NCI-H2196 treated with DMSO at 0.1 percent for 48 hours (cell line): Measurements from ENCODE around the gene WAC.
A peak's percentile ranks its signal among the peaks of the same experiment; 100 is the strongest.
"Not testable (repeated sequence)": the region's sequence is repeated elsewhere in the genome, so short reads cannot be mapped to it uniquely, and the experiment has no call there.

ENCODE experiments used
- DNase-seq: peaks from one replicate; lab custom pipeline; 2025; ENCODE audit not compliant: unreplicated experiment; lab: John Stamatoyannopoulos, UW

WAC gene, protein sequence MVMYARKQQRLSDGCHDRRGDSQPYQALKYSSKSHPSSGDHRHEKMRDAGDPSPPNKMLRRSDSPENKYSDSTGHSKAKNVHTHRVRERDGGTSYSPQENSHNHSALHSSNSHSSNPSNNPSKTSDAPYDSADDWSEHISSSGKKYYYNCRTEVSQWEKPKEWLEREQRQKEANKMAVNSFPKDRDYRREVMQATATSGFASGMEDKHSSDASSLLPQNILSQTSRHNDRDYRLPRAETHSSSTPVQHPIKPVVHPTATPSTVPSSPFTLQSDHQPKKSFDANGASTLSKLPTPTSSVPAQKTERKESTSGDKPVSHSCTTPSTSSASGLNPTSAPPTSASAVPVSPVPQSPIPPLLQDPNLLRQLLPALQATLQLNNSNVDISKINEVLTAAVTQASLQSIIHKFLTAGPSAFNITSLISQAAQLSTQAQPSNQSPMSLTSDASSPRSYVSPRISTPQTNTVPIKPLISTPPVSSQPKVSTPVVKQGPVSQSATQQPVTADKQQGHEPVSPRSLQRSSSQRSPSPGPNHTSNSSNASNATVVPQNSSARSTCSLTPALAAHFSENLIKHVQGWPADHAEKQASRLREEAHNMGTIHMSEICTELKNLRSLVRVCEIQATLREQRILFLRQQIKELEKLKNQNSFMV

DNA sequence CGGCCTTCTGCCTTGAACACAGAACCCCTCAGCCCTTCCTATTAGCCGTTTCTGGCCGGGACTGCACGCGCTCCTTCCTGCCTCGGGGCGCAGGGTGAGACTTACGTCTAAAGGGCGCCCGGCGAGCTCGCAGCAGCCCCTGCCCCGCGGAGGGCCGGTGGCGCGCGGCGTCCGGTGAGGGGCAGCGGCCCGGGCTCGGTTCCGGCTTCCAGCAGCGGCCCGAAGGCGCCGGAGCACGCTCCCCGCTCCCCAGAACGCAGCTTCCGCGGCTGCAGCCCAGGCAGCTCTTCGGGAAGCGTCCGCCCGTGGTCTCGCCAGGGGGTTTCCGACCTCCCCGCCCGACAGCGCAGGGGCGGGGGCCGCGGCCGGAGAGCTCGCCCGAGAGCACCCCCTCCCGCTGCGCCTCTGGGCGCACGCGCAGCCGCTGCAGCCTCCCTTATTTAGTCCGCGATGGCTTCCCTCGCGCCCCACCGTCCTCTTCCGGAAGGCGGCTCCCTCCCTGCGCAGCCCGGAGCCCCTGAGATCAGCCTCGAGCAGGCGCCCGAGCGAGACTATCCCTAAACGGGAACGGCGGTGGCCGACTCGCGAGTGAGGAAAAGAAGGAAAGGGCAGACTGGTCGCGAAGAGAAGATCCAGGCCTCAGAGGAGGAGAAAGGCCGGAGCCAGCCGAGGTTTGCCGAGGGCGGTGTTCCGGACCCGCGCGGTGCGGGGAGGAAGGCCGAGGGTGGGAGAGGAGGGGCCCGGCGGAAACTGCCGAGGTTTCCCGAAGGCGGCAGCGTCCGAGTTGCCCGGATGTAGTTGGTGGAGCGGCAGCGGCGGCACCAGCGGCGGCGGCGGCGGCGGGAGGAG lies at the start of gene WAC:
Gene WAC, plus strand, starts transcription at position 782 of the 849 bp plus-strand sequence. CDS start 462 bp downstream, outside the sequence.
- DNase-seq, result peak; percentile 64

DNA sequence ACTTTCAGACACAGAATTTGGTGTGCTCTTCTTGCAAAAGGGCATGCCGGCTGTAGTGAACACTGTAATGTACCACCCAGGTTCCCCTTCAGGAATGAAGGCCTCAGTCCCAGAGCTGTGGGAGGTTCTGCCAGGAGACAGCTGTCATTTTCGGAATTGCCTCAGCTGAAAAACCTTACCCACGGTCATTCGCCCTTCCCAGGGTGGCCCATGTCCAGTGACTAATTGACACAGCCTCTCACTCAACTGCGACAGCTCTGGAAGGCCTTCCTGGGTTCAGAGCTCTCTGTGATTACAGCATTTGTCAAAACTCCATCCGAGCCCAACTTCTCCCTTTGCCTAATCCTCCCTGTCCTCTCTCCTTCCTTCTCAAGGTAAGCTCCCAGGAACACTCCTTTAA lies 43.7 kb upstream of the WAC start:
- no peak for DNase-seq

DNA sequence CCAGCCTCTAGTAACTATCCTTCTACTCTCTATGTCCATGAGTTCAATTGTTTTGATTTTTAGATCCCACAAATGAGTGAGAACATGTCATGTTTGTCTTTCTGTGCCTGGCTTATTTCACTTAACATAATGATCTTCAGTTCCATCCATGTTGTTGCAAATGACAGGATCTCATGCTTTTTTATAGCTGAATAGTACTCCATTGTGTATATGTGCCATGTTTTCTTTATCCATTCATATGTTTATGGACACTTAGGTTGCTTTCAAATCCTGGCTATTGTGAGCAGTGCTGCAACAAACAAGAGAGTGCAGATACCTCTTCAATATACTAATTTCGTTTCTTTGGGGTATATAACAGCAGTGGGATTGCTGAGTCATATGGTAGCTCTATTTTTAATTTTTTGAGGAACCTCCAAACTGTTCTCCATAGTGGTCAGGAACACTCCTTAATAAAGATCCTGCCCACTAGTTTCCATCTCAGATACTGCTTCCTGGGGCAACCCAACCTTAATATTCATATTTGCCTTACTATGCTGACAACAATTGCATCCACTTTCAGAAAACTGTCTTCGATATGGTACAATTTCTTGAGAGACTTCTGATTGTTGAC lies 42.6 kb upstream of the WAC start:
- not testable (repeated sequence) for DNase-seq

DNA sequence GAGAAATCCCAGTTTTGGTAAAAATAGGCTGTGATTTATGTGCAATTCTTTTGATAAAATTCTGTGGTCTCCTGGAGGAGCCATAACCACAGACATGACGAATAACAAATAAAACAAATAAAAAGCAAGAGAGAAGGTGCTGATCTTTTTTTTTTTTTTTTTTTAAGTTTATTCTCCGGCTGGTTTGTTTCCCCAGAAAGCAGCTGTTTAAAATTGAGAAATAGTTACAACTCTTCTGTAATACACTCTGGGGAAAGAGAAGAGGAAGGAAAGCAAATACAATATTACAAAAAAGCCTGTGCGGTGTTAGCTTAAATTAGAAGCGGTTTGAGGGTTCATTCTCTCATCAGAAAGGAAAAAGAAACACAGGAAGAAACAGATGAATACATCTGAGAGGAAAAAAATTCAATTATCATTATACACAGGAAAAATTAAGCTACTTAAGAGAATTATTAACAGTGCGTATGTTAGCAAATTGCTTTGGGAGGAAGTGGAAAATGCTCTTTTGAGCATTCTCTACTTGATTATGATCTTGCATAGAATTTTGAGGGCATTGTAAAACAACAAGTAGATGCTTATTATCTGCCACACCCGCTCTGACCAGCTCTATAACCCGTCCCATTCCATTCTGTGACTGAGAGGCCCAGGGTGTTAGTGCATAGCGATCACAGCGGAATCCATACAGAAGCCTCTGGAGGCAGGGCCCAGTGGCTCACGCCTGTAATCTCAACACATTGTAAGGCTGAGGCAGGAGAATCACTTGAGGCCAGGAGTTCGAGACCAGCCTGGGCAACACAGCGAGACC lies 40.6 kb upstream of the WAC start:
- no peak for DNase-seq

DNA sequence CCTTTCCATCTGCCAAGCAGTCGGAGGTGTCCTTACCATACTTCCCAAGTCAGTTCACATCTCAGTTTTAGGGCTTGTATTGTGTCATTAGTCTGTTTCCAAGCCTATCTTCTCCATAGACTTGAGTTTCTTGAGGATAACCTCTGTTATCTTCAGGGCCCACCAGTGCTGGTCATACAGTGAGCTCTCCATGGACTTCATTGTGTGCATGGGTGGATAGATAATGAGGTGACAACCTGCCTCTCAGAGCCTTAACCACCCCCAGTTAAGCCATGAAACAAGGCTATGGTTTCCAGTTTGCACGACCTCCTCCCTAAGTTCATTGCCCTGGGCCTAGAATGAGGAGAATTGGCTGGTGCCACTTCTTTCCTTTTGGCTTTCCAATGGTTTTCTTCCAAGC lies 38.5 kb upstream of the WAC start:
- DNase-seq, result no peak

DNA sequence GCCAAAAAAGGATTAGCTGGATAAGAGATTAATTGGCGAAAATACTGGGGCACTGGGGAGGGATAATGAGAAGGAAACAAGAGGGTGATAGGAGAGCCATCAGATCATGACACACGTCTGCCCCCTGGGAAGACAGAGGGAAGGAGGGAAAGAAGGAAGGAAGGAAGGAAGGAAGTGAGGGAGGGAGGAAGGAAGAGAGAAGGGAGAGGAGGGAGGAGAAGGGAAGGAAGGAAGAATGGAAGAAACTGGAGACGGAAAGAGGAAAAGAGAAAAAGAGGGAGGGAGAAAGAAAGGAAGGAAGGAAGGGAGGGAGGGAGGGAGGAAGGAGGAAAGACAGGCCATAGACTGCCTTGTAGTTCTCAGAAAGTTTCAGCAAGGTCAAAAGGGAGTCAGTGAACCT lies 37.8 kb upstream of the WAC start:
- no peak for DNase-seq

DNA sequence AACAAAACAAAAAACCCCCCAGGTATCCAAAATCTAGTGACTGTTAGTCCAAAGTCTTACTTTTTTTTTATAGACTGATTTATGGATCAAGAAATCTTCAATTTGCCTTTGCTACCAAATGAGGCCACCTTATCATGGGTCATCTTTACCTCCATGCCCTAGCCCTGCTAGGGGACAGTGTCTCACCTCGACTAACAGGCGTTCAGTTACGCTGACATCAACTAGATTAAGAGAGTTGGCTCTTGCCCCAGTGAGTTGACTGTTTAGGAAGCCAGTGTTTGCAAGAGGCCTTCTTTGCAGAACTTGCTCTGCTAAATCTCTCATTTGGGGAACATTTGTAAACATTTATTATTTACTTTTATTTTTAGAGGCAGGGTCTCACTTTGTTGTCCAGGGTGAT lies 36.9 kb upstream of the WAC start:
- no peak for DNase-seq

DNA sequence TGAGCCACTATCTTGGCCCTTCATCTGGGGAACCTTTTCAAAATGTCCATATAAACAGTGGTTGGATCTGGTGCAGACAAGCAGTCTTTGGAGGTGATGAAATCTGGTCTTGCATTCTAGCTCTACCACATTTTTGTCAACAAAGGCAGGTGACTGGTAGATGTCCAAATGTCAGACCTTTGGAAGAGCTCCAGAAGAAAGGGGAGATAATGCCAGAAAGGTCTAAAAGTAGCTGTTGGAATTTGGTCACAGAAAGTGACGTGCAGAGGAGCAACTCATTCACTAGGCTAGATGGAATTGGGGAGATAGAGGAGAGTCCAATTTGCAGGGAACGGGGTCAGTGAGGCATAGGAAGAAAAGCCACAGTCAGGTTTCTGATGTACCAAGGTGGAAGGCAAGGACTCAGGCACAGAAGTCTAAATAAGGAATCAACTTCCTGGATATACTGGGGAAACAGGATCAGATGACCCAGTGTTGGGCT lies 36.4 kb upstream of the WAC start:
- DNase-seq, result peak; percentile 1

DNA sequence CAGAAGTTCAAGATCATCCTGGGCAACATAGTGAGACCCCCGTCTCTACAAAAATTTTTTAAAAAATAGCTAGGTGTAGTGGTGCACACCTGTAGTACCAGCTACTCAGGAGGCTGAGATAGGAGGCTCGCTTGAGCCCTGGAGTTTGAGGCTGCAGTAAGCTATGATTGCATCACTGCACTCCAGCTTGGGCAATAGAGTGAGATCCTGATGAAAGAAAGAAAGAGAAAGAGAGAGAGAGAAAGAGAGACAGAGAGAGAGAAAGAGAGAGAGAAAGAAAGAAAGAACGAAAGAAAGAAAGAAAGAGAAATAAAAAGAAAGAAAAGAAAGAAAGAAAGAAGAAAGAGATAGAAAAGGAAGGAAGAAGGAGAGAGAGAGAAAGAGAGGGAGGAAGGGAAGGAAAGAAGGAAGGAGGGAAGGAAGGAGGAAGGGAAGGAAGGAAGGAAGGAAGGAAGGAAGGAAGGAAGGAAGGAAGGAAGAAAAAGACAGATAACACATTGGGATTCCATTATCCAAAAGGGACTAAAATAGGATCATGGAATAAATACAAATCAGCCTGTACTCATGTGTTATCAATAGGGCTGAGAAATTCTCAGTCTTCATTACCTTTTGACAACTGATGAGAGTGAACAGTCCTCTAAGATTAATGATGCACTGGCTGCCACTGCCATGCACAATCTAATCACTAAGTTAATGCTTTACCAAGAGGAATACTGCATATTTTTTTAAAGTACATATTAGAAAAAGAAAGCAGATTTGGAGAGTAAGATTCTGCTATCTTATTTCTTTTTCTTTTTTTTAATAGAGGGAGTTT lies 35.4 kb upstream of the WAC start:
- no peak for DNase-seq

DNA sequence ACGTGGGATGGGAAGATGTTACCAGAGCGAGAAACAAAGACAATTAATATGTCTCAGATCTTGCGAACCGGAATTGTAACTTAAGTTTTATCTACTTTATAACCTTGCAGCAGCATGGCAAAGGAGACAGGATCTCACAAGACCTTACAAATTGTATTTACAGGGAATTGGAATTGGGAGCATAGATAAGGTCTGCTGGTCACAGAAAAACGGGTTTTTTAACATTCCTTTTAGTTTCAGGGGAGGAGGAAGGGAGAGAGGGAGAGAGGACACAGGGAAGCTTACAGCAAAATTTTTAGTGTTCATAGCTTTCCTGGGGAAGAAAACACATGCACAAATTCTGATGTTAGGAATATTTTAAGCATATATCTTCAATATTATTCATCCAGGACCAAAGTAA lies 32.7 kb upstream of the WAC start:
- DNase-seq, result not testable (repeated sequence)

DNA sequence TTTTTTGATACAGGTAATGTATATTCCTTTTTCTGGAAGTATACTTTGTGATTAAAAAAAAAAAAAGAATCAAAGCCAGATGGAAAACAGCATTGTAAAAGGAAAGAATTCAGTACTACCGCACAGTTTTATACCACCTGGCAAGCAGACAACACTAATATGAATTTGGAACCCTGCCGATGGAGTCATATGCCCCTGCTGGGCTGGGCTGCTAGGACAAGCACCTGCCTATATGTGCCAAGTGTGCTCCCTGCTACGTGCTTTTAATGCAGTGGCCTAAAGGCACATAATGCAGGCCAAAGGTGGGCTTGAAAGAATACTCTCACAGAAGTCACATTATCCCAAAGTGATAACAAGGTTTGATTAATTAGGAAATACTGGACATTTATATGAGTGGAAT lies 29.8 kb upstream of the WAC start:
- DNase-seq, result peak; percentile 15

DNA sequence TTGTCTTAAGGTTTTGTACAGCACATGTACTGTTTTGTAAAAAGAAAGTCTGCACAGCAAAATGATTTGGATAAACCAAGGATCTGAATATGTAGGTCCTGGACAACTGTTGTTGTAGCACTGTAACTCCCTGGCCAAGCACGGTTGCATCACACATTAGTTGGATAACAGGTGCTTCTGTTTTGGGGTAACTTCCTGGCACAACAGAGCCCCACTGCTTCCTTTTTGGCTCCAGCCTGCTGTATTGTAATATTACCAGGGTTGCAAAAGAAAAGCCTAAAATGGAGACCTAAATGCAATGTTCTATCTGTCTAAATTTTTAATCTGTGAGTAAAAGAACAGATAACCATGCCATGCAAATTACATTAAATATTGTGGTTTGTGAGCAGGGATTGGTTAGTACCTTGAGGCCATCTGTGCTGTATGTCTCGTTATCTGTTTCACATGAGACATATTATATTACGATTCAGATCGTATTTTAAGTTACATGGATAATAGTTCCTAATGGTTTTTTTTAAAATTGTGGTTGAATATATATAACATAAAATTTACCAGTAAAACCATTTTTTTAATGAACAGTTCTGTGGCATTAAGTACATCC lies 27.5 kb upstream of the WAC start:
- no peak for DNase-seq

DNA sequence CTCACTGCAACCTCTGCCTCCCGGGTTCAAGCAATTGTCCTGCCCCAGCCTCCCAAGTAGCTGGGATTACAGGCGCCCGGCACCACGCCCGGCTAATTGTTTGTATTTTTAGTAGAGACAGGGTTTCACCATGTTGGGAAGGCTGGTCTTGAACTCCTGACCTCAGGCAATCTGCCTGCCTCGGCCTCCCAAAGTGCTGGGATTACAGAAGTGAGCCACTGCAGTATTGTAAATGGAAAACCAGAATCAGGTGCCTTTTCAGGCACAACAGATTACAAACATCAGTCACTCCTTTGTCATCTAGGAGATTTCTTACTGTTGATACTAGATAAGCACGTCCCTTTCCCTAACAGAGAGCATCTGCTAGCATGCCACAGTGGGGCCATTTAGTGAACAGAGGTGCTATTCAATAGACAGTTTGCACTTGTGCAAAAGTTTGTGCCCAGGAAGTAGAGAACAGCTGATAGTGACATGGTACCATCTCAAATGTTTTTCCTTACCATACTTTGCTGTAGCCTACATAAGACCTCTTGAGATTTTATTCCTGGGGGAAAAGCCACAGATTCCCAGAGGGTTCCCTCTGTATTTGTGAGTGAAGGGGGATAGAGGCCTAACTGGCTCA lies 24.5 kb upstream of the WAC start:
- no peak for DNase-seq

DNA sequence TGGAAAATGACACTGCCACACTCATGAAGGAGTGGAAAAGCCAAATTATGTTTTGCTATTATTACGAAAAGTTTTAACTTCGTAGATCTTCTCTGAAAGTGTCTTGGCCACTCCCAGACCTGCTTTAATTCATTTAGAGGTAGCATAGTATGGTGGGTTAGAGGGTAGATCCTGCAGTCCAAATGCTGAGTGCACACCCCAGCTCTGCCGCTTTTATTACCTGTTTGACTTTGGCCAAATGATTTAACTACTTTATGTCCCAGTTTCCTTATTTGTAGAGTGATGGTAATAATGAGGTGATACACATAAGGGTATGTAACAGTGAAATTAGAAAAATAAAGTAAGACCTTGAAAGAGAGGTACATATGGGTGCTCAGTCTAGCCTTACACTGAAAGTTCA lies 23.6 kb upstream of the WAC start:
- no peak for DNase-seq

DNA sequence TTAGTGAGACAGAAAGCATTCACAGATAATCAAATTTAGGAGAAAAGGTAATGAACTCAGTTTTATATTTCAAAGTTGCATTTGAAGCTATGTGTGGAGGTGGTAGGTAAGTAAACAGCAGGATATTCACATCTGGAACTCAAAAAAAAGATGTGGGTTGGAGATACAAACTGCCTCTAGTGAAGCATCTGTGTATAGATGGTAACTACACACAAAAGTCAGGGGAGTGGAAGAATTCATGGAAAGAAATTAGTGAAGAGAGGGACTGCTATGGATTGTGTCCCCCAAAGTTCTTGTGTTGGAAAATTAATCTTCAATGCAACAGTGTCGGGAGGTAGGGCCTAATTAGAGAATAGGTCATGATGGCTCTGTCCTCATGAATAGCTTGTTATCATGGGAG lies 18.3 kb upstream of the WAC start:
- DNase-seq, result no peak

DNA sequence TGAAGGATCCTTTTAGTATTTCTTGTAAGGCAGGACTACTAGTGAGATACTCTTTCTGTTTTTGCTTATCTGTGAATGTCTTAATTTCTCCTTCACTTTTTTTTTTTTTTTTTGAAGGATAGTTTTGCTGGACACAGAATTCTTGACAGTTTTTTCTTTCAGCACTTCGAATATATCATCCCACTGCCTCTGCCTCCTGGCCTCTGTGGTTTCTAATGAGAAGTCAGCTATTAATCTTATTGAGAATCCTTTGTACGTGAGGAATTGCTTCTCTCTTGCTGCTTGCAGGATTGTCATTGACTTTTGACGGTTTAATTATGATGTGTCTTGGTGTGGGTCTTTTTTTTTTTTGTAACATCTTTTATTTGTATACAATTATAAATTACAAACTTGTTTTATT lies 12.6 kb upstream of the WAC start:
- DNase-seq, result no peak

DNA sequence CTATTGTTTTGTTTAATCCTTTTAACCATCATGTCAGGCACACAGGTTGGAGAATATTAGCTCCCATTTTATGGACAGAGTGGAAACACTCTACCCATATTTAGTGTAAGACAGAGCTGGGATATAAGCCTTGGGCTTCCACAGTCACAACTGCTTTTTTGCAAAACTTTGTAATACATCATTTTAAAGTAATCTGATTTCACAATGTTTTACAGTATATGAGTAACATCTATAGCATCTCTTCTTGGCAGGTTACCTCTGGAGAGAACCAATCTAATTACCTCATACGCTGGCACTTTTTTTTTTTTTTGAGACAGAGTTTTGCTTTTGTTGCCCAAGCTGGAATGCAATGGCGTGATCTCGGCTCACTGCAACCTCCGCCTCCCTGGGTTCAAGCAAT lies 12.1 kb upstream of the WAC start:
- DNase-seq, result not testable (repeated sequence)

DNA sequence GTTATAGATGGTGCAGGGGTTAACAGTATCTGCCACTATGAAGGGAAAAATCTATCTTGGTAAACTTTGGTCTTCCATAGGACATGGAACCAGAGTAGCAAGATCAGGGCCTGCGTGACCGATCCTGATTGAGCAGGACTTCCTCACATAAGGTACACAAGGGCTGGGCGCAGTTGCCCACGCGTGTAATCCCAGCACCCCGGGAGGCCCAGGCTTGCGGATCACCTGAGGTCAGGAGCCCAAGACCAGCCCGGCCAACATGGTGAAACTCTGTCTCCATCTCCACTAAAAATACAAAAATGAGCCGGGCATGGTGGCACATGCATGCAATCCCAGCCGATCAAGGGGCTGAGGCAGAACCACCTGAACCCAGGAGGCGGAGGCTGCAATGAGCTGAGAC lies 11.0 kb upstream of the WAC start:
- DNase-seq, result not testable (repeated sequence)
